ENCODE data around the gene SUOX. TPM values are rescaled to one million over a fixed set of nuclear protein-coding genes. Genes with fewer than 3 reads are reported as not detected.
"Not testable (repeated sequence)": the region's sequence is repeated elsewhere in the genome, so short reads cannot be mapped to it uniquely, and the experiment has no call there.

SUOX gene
- total and polyA plus RNA-seq, 3 donors from 2014 or later, result 9.5 to 14.3 (median 14.1) TPM

- Histone ChIP-seq H3K9me3 (no peaks in the 10 kb centered on the region), H3K4me3 (no peak overlapping the region), H3K36me3 (ENCODE audit: low read depth, missing control alignments) (no peaks in the 10 kb centered on the region), H3K4me1 (peaks cover 7% of the 10 kb centered on the region), H3K27me3 (no peaks in the 10 kb centered on the region), H3K27ac (no peak overlapping the region)
- intact Hi-C loops (cut with DNase I; ENCODE audit: low total_unique reads), result no loop called here
- DNase-seq, result no peak
- TF ChIP-seq CTCF (IDR thresholded peaks at IDR 0.05) (no peak), POLR2A (IDR thresholded peaks at IDR 0.05) (no peak)
- WGBS, 2 donors, result 80 to 89% methylated on average over 7 of the region's 7 CpGs
Observed at GRCh38 chr12:56001487-56002100, 4.5 kb downstream of the SUOX start.

- WGBS, 2 donors, result 73 to 97% methylated on average over 4 to 5 of the region's 5 CpGs
- H3K4me3 ChIP-seq; H3K36me3 ChIP-seq (ENCODE audit: low read depth, missing control alignments); DNase-seq; H3K4me1 ChIP-seq; intact Hi-C loops (cut with DNase I; ENCODE audit: low total_unique reads); H3K27ac ChIP-seq; H3K27me3 ChIP-seq; H3K9me3 ChIP-seq: not testable (repeated sequence)
Observed at GRCh38 chr12:56003376-56003775, 6.3 kb downstream of the SUOX start.

- Histone ChIP-seq H3K27ac (no peak overlapping the region), H3K36me3 (ENCODE audit: low read depth, missing control alignments) (no peaks in the 10 kb centered on the region), H3K9me3 (no peaks in the 10 kb centered on the region), H3K27me3 (no peaks in the 10 kb centered on the region), H3K4me1 (peaks cover 3% of the 10 kb centered on the region), H3K4me3 (no peak overlapping the region)
- intact Hi-C loops (cut with DNase I; ENCODE audit: low total_unique reads), result no loop called here
- WGBS, 2 donors, result 94 to 100% methylated on average over 1 to 10 of the region's 10 CpGs
- TF ChIP-seq POLR2A (IDR thresholded peaks at IDR 0.05) (no peak), CTCF (IDR thresholded peaks at IDR 0.05) (no peak)
- DNase-seq, result no peak
Observed at GRCh38 chr12:56004211-56004610, 7.1 kb downstream of the SUOX start.

GRCh38 chr12:56007564-56008559 is 10.8 kb downstream of the SUOX start:
- H3K4me1 ChIP-seq, result peaks cover 3% of the 10 kb centered on the region
- H3K27me3 ChIP-seq, result no peaks in the 10 kb centered on the region
- no peaks in the 10 kb centered on the region for H3K36me3 ChIP-seq (ENCODE audit: low read depth, missing control alignments)
- H3K4me3 ChIP-seq, result peak overlapping the region; percentile 96 to 99
- TF ChIP-seq POLR2A (IDR thresholded peaks at IDR 0.05) (no peak), CTCF (IDR thresholded peaks at IDR 0.05) (no peak)
- no peaks in the 10 kb centered on the region for H3K9me3 ChIP-seq
- intact Hi-C loops (cut with DNase I; ENCODE audit: low total_unique reads), result no loop called here
- WGBS, 2 donors, result 1 to 2% methylated on average over 29 to 30 of the region's 44 CpGs
- DNase-seq, result peak; percentile 76
- H3K27ac ChIP-seq, result peak overlapping the region; percentile 96 to 98

- intact Hi-C loops (cut with DNase I; ENCODE audit: low total_unique reads), result no loop called here
- Histone ChIP-seq H3K27ac (no peak overlapping the region), H3K4me1 (peaks cover 3% of the 10 kb centered on the region), H3K36me3 (ENCODE audit: low read depth, missing control alignments) (no peaks in the 10 kb centered on the region), H3K27me3 (no peaks in the 10 kb centered on the region), H3K9me3 (no peaks in the 10 kb centered on the region), H3K4me3 (no peak overlapping the region)
- DNase-seq, result no peak
- WGBS, 2 donors, result 72 to 79% methylated on average over 2 of the region's 2 CpGs
- TF ChIP-seq CTCF (IDR thresholded peaks at IDR 0.05) (no peak), POLR2A (IDR thresholded peaks at IDR 0.05) (no peak)
Observed at GRCh38 chr12:56010111-56010570, 13.1 kb downstream of the SUOX start.
